Mesenteric fat pad (tissue), 1 donor: ENCODE results near the gene CCDC6. TPM values are rescaled to one million over a fixed set of nuclear protein-coding genes. Genes with fewer than 3 reads are reported as not detected.
"Not testable (repeated sequence)": the region's sequence is repeated elsewhere in the genome, so short reads cannot be mapped to it uniquely, and the experiment has no call there.

ENCODE experiments used
- DNase-seq: peaks from one replicate; pipeline ENCODE4 v3.0.0-alpha.2; 2020; ENCODE audit warnings: low spot score
- total RNA-seq: library from RNA; stranded (reverse); fragmentation: NEBNext Ultra II Directional; extraction: Animal tissue kit (Norgen Biotek cat#: 25700); gene quantifications from one replicate; pipeline ENCODE4 v1.2.1, GENCODE V29; 2021
- donor health status: DM: yes; HTN: yes; CAD: no.

The CCDC6 gene
- total RNA-seq, 1 donor from 2014 or later: 31.2 TPM

GRCh38 chr10:59880971-59881510 is 25.3 kb downstream of the CCDC6 start:
- DNase-seq: no peak

GRCh38 chr10:59880019-59880717 is 26.2 kb downstream of the CCDC6 start:
- no peak for DNase-seq

GRCh38 chr10:59879363-59879913 is 26.9 kb downstream of the CCDC6 start:
- no peak for DNase-seq

- DNase-seq: no peak
Observed at GRCh38 chr10:59878915-59879314, 27.4 kb downstream of the CCDC6 start.

- DNase-seq: no peak
Observed at GRCh38 chr10:59878289-59878688, 28.1 kb downstream of the CCDC6 start.

GRCh38 chr10:59877191-59877671 is 29.1 kb downstream of the CCDC6 start:
- DNase-seq: no peak

- no peak for DNase-seq
Observed at GRCh38 chr10:59876695-59877094, 29.7 kb downstream of the CCDC6 start.

GRCh38 chr10:59876208-59876607 is 30.1 kb downstream of the CCDC6 start:
- DNase-seq: not testable (repeated sequence)

GRCh38 chr10:59873896-59874295 is 32.5 kb downstream of the CCDC6 start:
- no peak for DNase-seq

GRCh38 chr10:59872892-59873463 is 33.4 kb downstream of the CCDC6 start:
- DNase-seq: no peak

- DNase-seq: no peak
Observed at GRCh38 chr10:59870152-59870551, 36.2 kb downstream of the CCDC6 start.

GRCh38 chr10:59869594-59869940 is 36.8 kb downstream of the CCDC6 start:
- no peak for DNase-seq

- no peak for DNase-seq
Observed at GRCh38 chr10:59868696-59869593, 37.4 kb downstream of the CCDC6 start.

- DNase-seq: no peak
Observed at GRCh38 chr10:59867590-59867989, 38.8 kb downstream of the CCDC6 start.

- DNase-seq: no peak
Observed at GRCh38 chr10:59865101-59865500, 41.3 kb downstream of the CCDC6 start.

- no peak for DNase-seq
Observed at GRCh38 chr10:59864141-59864962, 42.0 kb downstream of the CCDC6 start.

- DNase-seq: no peak
Observed at GRCh38 chr10:59859570-59859969, 46.8 kb downstream of the CCDC6 start.

- no peak for DNase-seq
Observed at GRCh38 chr10:59857921-59858320, 48.4 kb downstream of the CCDC6 start.

- DNase-seq: no peak
Observed at GRCh38 chr10:59857049-59857448, 49.3 kb downstream of the CCDC6 start.

- DNase-seq: no peak
Observed at GRCh38 chr10:59856104-59856503, 50.3 kb downstream of the CCDC6 start.

GRCh38 chr10:59854571-59854970 is 51.8 kb downstream of the CCDC6 start:
- no peak for DNase-seq
